Measurements from ENCODE around the gene ANKRD36C. TPM values are rescaled to one million over a fixed set of nuclear protein-coding genes. Genes with fewer than 3 reads are reported as not detected.
A peak's percentile ranks its signal among the peaks of the same experiment; 100 is the strongest.
"Not testable (repeated sequence)": the region's sequence is repeated elsewhere in the genome, so short reads cannot be mapped to it uniquely, and the experiment has no call there.

Gene ANKRD36C
- total RNA-seq, 1 donor from 2014 or later = 43.5 TPM

GRCh38 chr2:95813311-95813710 is 178.3 kb downstream of the ANKRD36C start:
- not testable (repeated sequence) for H3K27me3 Mint-ChIP-seq (ENCODE audit: low read depth); H3K4me3 Mint-ChIP-seq; H3K4me1 Mint-ChIP-seq; DNase-seq (ENCODE audit: low read depth, low spot score)
- Mint-ChIP-seq H3K36me3 (ENCODE audit: low read depth) (peaks cover 50% of the 10 kb centered on the region), H3K9me3 (peaks cover 24% of the 10 kb centered on the region), H3K27ac (ENCODE audit: unreplicated experiment) (peak overlapping the region; percentile 76)

- no peak overlapping the region for H3K4me3 Mint-ChIP-seq
- no peak overlapping the region for H3K27ac Mint-ChIP-seq (ENCODE audit: unreplicated experiment)
- H3K9me3 Mint-ChIP-seq = peaks cover 19% of the 10 kb centered on the region
- H3K27me3 Mint-ChIP-seq (ENCODE audit: low read depth) = no peaks in the 10 kb centered on the region
- no peaks in the 10 kb centered on the region for H3K4me1 Mint-ChIP-seq
- TF ChIP-seq CTCF (conservative IDR thresholded peaks at IDR 0.05) = no peak
- peaks cover 16% of the 10 kb centered on the region for H3K36me3 Mint-ChIP-seq (ENCODE audit: low read depth)
- DNase-seq (ENCODE audit: low read depth, low spot score) = no peak
Observed at GRCh38 chr2:95799892-95800291, 191.7 kb downstream of the ANKRD36C start.

DNA sequence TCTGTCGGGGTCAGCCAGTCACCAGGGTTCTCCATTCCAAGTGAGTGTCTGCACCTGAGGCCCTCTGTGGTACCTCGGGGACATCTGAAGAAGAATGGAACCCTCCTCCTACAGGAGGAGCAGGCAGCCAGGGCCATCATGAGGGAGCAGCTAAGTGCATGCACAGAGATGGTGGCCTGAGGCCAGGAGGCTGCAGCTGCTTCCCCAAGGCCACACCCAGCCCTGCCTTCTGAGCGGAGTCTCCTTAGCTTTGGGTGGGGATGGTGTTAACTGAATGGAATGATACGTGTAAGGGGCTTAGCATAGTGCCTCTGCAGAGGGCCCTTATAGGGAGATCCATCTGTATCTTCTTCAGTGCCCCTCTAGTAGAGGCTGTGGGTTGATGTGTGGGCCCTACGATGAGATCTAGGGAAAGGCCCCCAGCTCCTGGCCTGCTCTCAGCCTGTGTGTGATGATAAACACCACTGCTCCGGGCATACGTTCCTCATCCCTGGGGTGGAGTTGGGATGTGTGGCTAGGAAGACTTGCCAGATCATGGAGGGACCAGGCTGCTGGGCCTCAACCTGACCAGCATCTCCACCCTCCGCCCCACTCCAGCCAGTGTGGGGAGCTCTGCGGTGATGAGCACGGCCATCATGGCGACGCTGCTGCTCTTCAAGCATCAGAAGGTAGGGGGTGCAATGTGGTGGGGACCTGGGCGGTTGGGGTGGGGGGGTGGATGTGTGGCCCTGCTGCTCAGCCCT is 192.3 kb downstream of the ANKRD36C start:
- not testable (repeated sequence) for DNase-seq (ENCODE audit: low read depth, low spot score); H3K36me3 Mint-ChIP-seq (ENCODE audit: low read depth); H3K27me3 Mint-ChIP-seq (ENCODE audit: low read depth); H3K27ac Mint-ChIP-seq (ENCODE audit: unreplicated experiment); H3K4me1 Mint-ChIP-seq; H3K4me3 Mint-ChIP-seq
- H3K9me3 Mint-ChIP-seq = peaks cover 14% of the 10 kb centered on the region

- DNase-seq (ENCODE audit: low read depth, low spot score); H3K9me3 Mint-ChIP-seq; H3K4me1 Mint-ChIP-seq; H3K27ac Mint-ChIP-seq (ENCODE audit: unreplicated experiment); H3K36me3 Mint-ChIP-seq (ENCODE audit: low read depth); H3K4me3 Mint-ChIP-seq; H3K27me3 Mint-ChIP-seq (ENCODE audit: low read depth): not testable (repeated sequence)
Observed at GRCh38 chr2:95796249-95797099, 195.2 kb downstream of the ANKRD36C start.

GRCh38 chr2:95793970-95794369 is 197.7 kb downstream of the ANKRD36C start:
- H3K4me1 Mint-ChIP-seq; H3K9me3 Mint-ChIP-seq; H3K36me3 Mint-ChIP-seq (ENCODE audit: low read depth); H3K27me3 Mint-ChIP-seq (ENCODE audit: low read depth); H3K4me3 Mint-ChIP-seq; H3K27ac Mint-ChIP-seq (ENCODE audit: unreplicated experiment); DNase-seq (ENCODE audit: low read depth, low spot score): not testable (repeated sequence)

DNA sequence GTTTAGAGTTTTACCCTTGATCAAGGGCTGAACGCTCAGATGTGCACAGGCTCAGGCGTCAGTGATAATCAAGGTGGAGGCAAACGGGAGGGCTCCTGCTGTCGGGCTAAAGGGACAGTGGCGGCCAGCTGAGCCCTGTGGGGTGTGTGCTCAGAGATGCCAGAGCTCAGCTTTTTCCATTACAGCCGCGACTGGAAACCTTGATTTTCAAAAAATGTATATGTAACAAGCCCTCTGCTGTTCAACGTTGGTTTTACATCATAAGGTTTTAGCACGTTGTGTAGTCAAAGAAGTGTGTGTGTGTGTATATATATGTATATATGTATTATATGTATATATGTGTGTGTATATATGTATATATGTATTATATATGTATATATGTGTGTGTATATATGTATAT is 201.4 kb downstream of the ANKRD36C start:
- H3K27ac Mint-ChIP-seq (ENCODE audit: unreplicated experiment); H3K4me1 Mint-ChIP-seq; H3K27me3 Mint-ChIP-seq (ENCODE audit: low read depth); H3K9me3 Mint-ChIP-seq; H3K36me3 Mint-ChIP-seq (ENCODE audit: low read depth); DNase-seq (ENCODE audit: low read depth, low spot score); H3K4me3 Mint-ChIP-seq: not testable (repeated sequence)

DNA sequence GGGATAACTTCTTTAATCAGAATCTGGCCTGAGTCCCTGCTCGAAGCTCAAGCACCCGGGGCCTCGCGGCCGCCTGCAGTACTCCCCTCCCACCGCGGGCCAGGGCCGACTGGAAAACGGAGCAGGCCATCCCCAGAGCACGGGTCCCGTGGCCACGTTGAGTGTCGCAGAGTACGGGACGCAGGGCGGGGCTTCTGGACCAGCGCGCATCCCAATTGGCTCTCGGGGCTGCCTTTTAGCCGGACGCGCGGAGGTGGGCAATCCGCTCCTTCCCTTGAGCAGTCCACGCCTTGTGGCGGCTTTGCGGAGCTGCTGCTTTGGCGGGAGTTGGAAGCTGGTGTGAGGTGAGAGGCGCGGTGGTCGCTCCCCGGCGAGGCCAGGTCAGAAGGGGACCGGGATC is 202.2 kb downstream of the ANKRD36C start:
- not testable (repeated sequence) for H3K4me1 Mint-ChIP-seq; H3K4me3 Mint-ChIP-seq; H3K27ac Mint-ChIP-seq (ENCODE audit: unreplicated experiment); H3K27me3 Mint-ChIP-seq (ENCODE audit: low read depth); DNase-seq (ENCODE audit: low read depth, low spot score); H3K36me3 Mint-ChIP-seq (ENCODE audit: low read depth); H3K9me3 Mint-ChIP-seq

- not testable (repeated sequence) for H3K4me1 Mint-ChIP-seq; H3K36me3 Mint-ChIP-seq (ENCODE audit: low read depth); H3K27me3 Mint-ChIP-seq (ENCODE audit: low read depth); H3K9me3 Mint-ChIP-seq; H3K27ac Mint-ChIP-seq (ENCODE audit: unreplicated experiment); H3K4me3 Mint-ChIP-seq; DNase-seq (ENCODE audit: low read depth, low spot score)
Observed at GRCh38 chr2:95788642-95789041, 203.0 kb downstream of the ANKRD36C start.

Other genes with a start within 250 kb of the ANKRD36C start
- gene GPAT2, start 43.1 kb upstream of the ANKRD36C start, total RNA-seq = not detected in 2 replicates
- 0.79 and 0.82 TPM in 2 replicates for gene ADRA2B, start 124.7 kb upstream of the ANKRD36C start, total RNA-seq
- not detected in 2 replicates for gene ASTL, start 146.7 kb upstream of the ANKRD36C start, total RNA-seq
- 1.0 and 1.1 TPM in 2 replicates for gene DUSP2, start 153.6 kb upstream of the ANKRD36C start, total RNA-seq
- gene STARD7, start 217.0 kb upstream of the ANKRD36C start, total RNA-seq = 178 and 186 TPM in 2 replicates

Data from neural crest cell (in vitro differentiated cells).